Prostate gland (tissue), 2 donors: ENCODE results near the gene OGT. TPM values are rescaled to one million over a fixed set of nuclear protein-coding genes. Genes with fewer than 3 reads are reported as not detected.

Experiments
- DNase-seq: peaks from one replicate; pipeline ENCODE4 v3.0.0-alpha.2; 2019; ENCODE audit warnings: low spot score
- H3K27ac ChIP-seq, 2 donors: fragments of 200-600 bp; sonication (generic); 2 replicates each; pipeline ENCODE4 v1.5.1; 2017 to 2019
- H3K27me3 ChIP-seq: fragments of 200-600 bp; sonication (generic); replicated peaks from 2 replicates; pipeline ENCODE4 v1.5.1; 2019; ENCODE audit not compliant: insufficient read depth
- H3K36me3 ChIP-seq, 2 donors: fragments of 200-600 bp; sonication (generic); 1 replicate in 1 of 2; 2 replicates in 1 of 2; pipeline versions ENCODE4 v1.5.1 to v1.8.1; 2017 to 2019
- H3K4me1 ChIP-seq: fragments of 200-600 bp; sonication (generic); replicated peaks from 2 replicates; pipeline ENCODE4 v1.5.1; 2019
- H3K4me3 ChIP-seq, 2 donors: fragments of 200-600 bp; sonication (generic); 2 replicates each; pipeline ENCODE4 v1.5.1; 2017 to 2019
- H3K9me3 ChIP-seq: fragments of 200-600 bp; sonication (generic); 2 replicates; pipeline ENCODE4 v1.5.1; 2017
- POLR2A ChIP-seq: fragments of 450-650 bp; IDR thresholded peaks from one replicate; pipeline ENCODE4 v1.6.1; 2016; ENCODE audit warnings: antibody characterized with exemption, mild to moderate bottlenecking
- POLR2AphosphoS5 ChIP-seq: sonication (generic); formaldehyde crosslinking; IDR thresholded peaks from one replicate; pipeline ENCODE4 v1.6.1; 2017; ENCODE audit warnings: antibody characterized with exemption
- WGBS: methylation state at CpG from one replicate; pipeline ENCODE4 v1.1.5; 2018; 5-methylcytosine and 5-hydroxymethylcytosine counted together
- intact Hi-C: fragments of 100-400 bp; cut with DNase I; formaldehyde crosslinking; loops from one replicate; pipeline ENCODE4 v1.14.2; 2022
- total RNA-seq, 2 donors: library from RNA; depleted of rRNA; stranded (reverse); fragments of >200 nt; gene quantifications; one replicate each; pipeline ENCODE4 v1.1.0, GENCODE V29; 2016
- TF ChIP-seq, protein P1 (sequence below), 4 experiments: fragments of 200-600 bp in 2 of 4; fragments of 450-650 bp in 2 of 4; sonication (generic) in 2 of 4; IDR thresholded peaks; 1 replicate in 3 of 4; 2 replicates in 1 of 4; pipeline ENCODE4 v1.5.1; 2016 to 2019; ENCODE audit warnings: antibody characterized with exemption in 4 of 4, mild to moderate bottlenecking in 2 of 4, moderate library complexity in 2 of 4

OGT gene
- total RNA-seq, 2 donors from 2014 or later = 68.0 to 126 TPM

DNA sequence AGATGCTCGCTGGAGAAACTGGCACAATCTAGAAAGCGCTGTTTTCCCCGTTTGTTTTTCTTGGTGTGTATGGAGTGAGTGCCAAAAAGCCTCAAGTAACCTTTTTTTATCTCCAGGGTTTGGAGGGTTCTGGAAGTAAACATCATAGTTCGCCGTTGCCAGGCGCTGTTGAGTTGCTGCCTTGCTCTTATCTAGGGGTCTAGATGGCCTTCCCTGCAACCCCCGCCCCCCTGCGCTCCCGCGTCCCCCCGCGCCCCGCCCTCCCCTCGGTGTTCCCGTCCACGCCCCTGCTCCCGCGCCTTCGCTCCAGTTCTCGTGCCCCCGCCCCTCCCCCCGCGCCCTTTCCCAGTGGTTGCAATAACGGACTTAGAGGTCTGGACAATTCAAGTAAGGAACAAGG lies 44.8 kb downstream of the OGT start:
- intact Hi-C loops = no loop called here
- 94% methylated on average over 24 of the region's 24 CpGs for WGBS
- no peaks in the 10 kb centered on the region for H3K4me1 ChIP-seq
- TF ChIP-seq POLR2AphosphoS5 = no peak
- TF ChIP-seq POLR2A = no peak
- no peak for DNase-seq
- no peaks in the 10 kb centered on the region for H3K27me3 ChIP-seq
- no peak overlapping the region for H3K27ac ChIP-seq
- no peaks in the 10 kb centered on the region for H3K9me3 ChIP-seq
- no peaks in the 10 kb centered on the region for H3K36me3 ChIP-seq
- H3K4me3 ChIP-seq = no peak overlapping the region

DNA sequence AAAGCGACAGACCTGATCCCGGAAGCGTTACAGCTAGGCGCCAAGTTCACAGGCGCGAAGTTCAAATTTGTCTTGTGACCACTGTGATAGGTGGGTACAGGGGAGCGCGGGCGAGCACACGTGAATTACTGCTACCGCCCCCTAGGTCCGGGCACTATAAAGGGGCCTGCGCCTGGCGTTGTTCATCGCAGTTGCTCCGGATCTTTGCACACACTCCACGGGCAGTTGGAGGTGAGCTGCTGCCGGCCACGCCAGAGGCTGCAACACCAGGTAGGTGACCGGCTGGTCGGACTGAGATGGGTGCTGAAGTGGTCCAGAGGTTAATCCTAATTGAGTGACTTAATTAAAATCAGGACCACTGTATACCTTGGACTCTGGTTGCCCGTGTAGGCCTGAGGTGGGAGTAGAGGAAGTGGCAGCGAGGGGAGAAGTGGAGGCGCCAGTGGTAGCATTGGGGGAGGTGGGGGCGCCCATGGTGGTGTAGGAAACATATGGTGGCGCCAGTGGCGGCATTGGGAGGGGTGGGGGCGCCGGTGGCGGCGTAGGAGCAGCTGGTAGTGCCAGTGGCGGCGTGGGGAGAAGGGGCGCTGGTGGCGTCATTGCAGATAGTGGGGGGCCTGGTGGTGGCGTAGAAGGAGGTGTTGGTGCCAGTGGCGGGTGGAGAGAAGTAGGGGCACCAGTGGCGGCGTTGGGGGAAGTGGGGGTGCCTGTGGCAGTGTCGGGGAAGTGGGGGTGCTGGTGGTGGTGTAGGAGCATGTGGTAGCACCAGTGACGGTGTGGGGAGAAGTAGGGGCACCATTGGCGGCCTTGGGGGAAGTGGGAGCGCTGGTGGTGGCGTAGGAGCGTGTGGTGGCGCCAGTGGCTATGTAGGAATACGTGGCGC lies 45.6 kb downstream of the OGT start, which contains the start of gene GCNA:
GCNA (plus strand) TSS at position 185 of the 883 bp plus-strand sequence. CDS start 2,385 bp downstream, outside the sequence.
- Histone ChIP-seq H3K9me3 (no peaks in the 10 kb centered on the region), H3K36me3 (no peaks in the 10 kb centered on the region), H3K4me1 (no peaks in the 10 kb centered on the region), H3K27ac (no peak within 1 kb of the TSS), H3K27me3 (no peaks in the 10 kb centered on the region), H3K4me3 (no peak within 1 kb of the TSS)
- 97% methylated on average over 37 of the region's 48 CpGs for WGBS
- intact Hi-C loops = no loop called here
- DNase-seq = no peak
- TF ChIP-seq, protein P1, sequence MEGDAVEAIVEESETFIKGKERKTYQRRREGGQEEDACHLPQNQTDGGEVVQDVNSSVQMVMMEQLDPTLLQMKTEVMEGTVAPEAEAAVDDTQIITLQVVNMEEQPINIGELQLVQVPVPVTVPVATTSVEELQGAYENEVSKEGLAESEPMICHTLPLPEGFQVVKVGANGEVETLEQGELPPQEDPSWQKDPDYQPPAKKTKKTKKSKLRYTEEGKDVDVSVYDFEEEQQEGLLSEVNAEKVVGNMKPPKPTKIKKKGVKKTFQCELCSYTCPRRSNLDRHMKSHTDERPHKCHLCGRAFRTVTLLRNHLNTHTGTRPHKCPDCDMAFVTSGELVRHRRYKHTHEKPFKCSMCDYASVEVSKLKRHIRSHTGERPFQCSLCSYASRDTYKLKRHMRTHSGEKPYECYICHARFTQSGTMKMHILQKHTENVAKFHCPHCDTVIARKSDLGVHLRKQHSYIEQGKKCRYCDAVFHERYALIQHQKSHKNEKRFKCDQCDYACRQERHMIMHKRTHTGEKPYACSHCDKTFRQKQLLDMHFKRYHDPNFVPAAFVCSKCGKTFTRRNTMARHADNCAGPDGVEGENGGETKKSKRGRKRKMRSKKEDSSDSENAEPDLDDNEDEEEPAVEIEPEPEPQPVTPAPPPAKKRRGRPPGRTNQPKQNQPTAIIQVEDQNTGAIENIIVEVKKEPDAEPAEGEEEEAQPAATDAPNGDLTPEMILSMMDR (IDR thresholded peaks at IDR 0.05) = no peak
- TF ChIP-seq POLR2A = no peak
- TF ChIP-seq POLR2AphosphoS5 = no peak

DNA sequence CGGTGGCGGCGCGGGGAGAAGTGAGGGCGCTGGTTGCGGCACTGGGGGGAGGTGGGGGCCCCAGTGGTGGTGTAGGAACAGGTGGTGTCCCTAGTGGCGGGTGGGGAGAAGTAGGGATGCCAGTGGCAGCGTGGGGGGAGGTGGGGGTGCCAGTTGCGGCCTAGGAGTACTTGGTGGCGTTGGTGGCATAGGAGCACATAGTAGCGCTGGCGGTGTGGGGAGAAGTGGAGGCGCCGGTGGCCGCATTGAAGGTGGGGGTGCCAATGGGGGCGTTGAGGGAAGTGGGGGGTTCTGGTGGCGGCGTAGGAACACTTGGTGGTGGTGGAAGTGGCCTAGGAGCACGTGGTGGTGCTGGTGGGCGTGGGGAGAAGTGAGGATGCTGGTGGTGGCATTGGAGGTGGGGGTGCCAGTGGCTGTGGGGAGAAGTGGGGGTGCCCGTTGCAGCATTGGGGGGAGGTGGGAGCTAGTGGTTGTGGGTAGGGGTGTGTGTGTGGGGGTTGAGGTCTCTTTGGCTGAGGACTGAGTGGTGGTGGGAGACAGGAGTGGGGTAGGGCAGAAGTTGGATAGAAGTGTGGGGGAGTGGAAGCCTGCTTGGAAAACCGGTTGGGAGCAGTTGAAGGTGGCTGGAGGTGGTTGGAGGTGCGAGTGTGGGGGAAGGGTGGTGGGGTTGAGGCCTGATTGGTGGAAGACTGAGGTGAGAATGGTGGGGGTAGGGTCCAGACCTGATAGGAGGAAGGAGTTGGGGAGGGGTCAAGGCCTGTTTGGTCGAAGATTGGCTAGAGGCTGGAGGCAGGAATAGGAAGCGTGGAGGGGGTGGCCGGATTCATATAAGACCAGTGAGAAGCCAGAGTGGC lies 46.5 kb downstream of the OGT start:
- H3K4me1 ChIP-seq = no peaks in the 10 kb centered on the region
- 96% methylated on average over 26 of the region's 26 CpGs for WGBS
- H3K27me3 ChIP-seq = no peaks in the 10 kb centered on the region
- intact Hi-C loops = no loop called here
- no peak for DNase-seq
- TF ChIP-seq POLR2A (no peak), POLR2AphosphoS5 (no peak)
- TF ChIP-seq, protein P1 (IDR thresholded peaks at IDR 0.05) = no peak
- H3K36me3 ChIP-seq = no peaks in the 10 kb centered on the region
- no peak overlapping the region for H3K4me3 ChIP-seq
- no peak overlapping the region for H3K27ac ChIP-seq
- H3K9me3 ChIP-seq = no peaks in the 10 kb centered on the region

DNA sequence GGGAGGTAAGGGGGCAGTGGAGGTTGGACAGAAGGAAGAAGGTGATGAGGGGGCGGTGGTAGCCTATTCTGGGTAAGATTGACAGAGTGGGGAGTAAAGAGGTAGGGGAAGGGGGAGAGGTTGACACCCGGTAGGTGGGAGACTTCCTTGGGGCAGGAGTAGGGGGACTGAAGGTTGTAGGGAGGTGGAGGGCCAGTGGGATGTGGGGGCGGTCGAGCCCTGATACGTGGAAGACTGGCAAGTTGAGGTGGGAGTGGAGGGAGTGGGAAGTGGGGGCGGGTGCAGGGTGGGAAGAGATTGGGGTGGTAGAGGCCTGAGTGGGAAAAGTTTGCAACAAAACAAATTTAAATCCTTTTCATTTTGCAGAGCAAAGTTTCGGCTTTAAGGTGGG lies 47.1 kb downstream of the OGT start:
- TF ChIP-seq, protein P1 (IDR thresholded peaks at IDR 0.05) = no peak
- TF ChIP-seq POLR2A = no peak
- no peak for TF ChIP-seq POLR2AphosphoS5
- H3K4me3 ChIP-seq = no peak overlapping the region
- H3K27me3 ChIP-seq = no peaks in the 10 kb centered on the region
- intact Hi-C loops = no loop called here
- DNase-seq = no peak
- H3K9me3 ChIP-seq = no peaks in the 10 kb centered on the region
- H3K4me1 ChIP-seq = no peaks in the 10 kb centered on the region
- H3K36me3 ChIP-seq = no peaks in the 10 kb centered on the region
- H3K27ac ChIP-seq = no peak overlapping the region
- 90% methylated on average over 7 of the region's 7 CpGs for WGBS

DNA sequence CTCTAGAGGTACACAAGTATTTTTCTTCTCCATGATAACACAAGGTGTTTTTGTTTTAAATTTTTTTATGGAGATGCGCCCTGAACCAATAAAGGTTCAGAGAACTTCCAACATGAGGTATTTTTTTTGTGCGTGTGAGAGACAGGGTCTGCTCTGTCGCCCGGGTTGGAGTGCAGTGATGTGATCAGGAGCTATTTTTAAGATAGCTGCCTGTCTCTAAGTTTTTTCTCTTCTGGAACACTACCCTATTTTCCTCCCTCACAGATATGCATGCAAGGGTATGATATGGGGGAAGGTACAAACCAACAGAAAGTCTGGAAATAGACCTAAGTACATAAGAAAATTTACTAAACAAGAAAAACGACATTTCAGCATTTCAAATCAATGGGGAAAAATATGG lies 48.3 kb downstream of the OGT start:
- 59% methylated on average over 5 of the region's 5 CpGs for WGBS
- Histone ChIP-seq H3K36me3 (no peaks in the 10 kb centered on the region), H3K9me3 (no peaks in the 10 kb centered on the region), H3K4me1 (no peaks in the 10 kb centered on the region), H3K27me3 (no peaks in the 10 kb centered on the region), H3K4me3 (no peak overlapping the region), H3K27ac (no peak overlapping the region)
- TF ChIP-seq, protein P1 (IDR thresholded peaks at IDR 0.05) = no peak
- TF ChIP-seq POLR2A (no peak), POLR2AphosphoS5 (no peak)
- intact Hi-C loops = no loop called here
- DNase-seq = no peak
